Femur (tissue), 1 donor: Measurements from ENCODE around the gene CAMK4.

Experiments
- DNase-seq: peaks from one replicate; pipeline ENCODE4 v3.0.0-alpha.2; 2017

Gene CAMK4

DNA sequence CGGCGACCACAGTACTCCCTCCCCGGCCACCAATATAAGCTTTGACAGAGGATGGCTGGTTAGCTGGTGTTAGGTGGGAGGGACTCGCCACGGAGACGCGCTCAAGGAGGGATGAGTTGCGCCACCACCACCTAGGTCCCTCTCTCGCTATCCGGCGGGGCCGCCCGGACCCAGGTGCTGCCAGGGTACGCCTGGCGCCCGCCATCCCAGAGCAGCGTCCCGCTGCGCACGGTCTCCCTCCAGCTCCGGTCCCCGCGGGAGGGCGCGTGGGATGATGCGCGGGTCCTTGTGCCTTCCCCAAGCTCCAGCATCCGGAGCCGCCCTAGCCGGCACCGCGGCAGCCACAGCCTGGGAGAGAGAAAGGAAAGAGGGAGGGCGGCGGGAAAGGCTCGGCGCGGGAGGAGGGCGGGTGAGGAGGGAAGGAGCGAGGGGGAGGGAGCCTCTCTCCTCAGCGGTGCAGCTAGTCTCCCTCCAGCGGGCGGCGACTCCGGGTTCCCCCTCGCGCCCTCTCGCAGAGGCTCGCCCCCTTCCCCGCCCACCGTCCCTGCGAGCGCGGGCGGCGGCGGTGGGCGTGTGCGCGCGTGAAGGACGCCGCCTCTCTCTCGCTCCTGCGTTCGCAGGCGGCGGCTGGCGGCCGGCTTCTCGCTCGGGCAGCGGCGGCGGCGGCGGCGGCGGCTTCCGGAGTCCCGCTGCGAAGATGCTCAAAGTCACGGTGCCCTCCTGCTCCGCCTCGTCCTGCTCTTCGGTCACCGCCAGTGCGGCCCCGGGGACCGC, at the start of gene CAMK4:
TSS of gene CAMK4 (plus strand) at position 598 of the 774 bp plus-strand sequence. CDS start at position 698, 100 bp downstream.
- DNase-seq: peak; percentile 91

DNA sequence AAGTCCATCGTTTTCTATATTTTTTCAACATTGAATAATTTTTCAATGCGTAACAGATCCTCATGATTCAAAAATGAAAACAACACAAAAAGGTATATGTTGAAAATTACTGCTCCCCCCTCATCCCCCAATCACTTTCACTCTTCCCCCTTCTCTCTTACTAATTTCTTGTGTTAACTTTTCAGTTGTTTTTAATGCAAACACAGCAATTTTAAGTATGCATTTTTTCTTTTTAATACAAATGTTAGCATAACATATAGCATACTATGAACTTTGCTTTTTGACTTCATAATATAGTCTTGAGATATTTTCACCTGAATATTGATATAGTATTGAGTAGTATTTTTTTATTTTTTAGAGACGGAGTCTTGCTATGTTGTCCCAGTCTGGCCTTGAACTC, 41.1 kb upstream of the CAMK4 start:
- DNase-seq: no peak

DNA sequence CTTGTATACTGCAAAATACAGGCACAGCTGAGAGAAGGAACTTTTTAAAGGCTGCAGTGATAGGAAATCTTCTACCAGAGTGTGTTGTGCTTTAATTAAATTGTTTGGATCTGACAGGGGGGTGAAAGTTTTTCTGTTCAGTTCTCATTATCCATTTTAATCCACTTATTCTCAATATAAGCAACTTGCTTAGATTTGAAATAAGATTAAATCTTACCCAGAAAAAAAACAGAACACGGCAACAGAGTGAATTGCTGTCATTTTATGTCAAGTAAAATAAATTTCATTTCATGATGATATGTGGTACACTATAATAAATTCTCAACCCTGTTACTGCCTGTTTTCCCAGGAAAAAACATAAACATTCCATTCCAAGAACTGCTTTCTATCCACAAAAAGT, 37.1 kb upstream of the CAMK4 start:
- no peak for DNase-seq

DNA sequence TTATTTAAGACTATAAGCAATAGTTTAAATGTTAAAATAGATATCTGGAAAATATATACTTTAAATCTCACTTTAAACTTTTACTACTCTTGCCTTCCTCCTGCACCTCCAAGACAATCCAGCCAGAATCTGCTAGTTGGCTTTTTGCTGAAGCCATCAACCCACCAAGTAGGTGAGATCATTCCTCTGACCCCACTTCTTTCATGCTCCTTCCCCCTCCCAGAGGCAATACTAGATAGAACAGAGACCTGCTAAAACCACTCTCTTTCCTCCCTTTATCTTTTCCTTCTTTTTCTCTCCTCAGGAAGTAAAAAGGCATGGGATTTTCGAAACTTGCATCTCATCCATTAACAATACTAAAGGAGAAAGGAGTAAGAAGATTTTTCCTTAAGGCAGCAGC, 30.1 kb upstream of the CAMK4 start:
- DNase-seq: no peak

DNA sequence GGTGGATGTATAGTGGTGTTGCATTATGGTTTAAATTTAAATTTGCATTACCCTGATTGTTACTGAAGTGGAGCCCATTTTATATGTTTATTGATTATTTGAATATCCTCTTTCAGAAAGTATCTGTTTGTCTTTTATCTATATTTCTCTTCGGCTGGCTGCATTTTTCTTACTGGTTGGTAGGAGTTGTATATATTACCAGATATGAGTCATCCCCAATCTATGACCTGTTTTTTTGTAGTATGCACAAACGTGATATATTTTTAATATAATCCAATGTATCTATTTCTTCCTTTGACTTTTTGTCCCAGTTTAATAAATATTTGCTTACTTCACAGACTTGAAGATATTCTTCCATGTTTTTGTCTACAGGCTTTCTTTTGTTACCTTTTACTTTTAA, 29.3 kb upstream of the CAMK4 start:
- no peak for DNase-seq

DNA sequence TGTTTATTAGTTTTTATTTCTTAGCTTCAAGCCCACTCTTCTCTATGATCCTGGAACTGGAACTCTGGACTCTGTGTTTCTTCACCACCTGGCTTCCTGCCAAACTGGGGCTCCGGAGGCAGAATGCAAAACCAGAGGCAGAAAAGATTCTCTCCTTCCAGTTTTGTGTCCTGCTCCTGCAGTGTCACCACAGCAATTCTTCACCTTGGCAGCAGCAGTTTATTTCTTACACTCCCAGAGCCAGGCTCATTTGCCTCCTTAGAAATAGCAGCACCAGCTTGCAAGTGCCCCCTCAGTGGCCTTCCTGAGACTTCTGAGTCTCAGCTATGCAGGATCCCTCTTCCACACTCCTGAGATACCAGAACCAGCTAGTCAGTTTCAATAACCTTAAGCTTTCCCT, 26.7 kb upstream of the CAMK4 start:
- peak; percentile 18 for DNase-seq

DNA sequence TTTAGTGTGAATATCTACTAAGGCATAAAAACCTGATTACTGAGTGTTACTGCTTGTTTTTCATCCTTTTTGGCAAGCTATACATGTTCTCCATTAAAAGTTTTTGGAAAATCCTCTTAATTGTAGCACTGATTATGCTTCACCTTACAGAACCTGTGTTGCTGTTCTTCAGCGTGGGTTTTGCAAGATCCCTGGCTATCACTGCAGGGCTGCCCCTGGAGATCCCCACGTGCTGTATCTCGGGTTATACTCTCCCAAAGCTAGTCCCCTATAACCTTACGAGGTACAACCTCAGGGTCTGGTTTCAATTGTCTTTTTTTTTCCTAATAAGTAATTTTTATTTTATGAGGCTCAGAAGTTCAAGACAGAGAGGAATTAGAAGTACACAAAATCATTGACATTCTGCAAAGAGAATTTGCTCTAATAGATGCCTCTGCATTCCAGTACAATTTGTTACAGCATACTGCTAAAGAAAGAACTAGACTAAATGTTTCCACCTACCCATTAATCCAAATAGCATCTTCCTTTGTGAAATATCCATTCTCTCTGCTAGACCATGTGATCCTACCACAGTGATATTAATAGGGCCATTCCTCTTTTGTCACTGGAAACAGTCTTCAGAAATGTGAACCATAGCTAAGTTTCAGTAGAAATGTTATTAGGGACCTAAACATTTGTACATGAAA, 25.8 kb upstream of the CAMK4 start:
- DNase-seq: no peak

DNA sequence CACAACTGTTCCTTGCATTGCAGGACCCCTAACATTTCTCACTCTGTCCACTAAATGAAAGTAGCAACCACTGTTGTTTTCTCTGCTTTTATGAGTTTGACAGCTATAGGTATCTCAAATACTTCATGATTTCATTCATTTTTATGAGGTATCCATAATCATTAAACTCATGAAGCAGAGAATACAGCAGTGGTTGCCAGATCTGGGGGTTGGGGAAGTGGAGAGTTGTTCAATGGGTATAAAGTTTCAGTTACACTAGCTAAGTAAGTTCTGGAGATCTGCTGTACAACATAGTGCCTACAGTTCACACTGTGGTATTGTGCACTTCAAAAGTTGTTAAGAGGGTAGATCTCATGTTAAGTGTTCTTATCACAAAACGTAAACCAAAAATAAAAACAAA, 23.4 kb upstream of the CAMK4 start:
- DNase-seq: no peak

DNA sequence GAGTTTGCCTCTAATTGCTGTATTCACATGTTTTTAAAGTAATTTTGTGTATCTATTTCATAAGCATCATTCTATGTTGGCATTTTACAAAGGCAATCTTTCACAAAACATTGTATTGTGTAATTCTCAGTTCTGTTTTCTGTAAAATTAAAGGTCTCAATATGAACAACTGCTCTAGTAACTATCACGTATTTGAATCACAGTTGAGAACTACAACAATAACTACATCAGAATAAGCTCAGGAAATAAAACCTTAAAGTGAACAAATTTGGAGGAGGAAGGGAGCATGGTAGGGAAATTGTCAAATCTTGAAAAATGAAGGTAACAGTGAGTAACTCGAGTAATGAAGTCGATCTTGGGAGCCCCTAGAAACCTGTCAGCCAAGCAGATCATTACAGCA, 22.5 kb upstream of the CAMK4 start:
- no peak for DNase-seq

DNA sequence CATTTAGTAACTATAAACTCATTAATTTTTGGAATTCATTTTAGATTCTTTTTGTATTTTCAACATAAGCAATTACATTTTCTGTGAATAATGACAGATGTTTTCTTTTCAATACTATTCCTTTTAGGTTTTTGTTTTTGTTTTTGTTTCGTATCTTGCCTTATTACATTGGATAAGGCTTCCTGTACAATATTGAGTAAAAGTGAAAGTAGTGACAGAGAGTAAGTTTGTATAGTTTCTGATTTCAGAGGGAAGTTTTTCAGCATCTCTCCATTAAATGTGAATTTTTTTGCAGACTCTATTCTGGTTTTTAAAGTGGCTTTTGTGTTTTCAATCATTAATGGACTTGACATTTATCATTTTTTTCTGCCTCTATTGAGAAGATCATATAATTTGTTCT, 12.8 kb upstream of the CAMK4 start:
- no peak for DNase-seq

DNA sequence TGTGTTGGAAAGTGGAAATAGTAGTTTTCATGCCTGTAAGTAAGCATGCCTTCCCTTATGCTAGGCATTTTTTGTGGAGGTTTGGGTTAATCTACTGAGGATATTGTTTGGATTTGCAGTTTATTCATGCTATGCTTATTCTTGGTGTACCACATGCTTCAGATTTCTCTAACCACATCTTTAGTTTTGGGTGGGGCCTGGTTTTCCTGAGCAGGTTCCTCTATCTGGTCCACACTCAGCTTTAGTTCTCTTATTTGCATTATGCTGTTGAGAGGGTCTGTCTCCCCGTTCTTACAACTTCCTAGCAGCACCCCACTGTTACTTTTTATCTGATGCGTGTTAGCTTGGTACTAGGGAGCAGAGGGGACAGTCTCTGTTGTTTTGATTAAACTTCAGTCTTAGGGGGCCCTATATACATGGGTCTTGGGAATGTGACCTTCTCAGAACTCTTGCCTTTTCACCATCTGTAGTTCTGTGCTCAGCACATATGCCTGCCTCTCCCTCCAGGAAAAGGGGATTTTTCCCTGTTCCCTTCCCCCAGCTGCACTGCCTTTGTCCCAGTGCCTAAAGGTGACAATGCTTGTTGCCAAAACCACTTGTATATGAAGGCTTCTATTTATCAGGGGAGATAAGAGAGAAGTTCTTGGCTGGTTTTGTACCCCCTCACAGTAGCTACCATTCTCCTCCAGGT, 10.0 kb upstream of the CAMK4 start:
- DNase-seq: no peak

DNA sequence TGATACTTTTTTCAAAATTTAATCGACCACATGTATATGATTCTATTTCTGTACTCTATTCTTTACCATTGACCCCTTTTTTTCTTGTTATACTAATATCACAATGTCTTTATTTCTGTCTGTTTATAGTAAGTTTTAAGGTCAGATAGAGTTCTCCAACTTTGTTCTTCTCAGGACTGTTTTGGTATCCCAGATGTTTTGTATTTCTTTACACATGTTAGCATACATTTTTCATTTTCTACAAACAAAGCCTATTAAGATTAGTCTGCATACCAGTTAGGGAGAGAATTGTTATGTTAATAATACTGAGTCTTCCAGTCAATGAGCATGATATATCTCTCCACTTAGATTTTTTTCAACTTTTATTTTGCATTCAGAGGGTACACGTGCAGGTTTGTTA, 8.2 kb upstream of the CAMK4 start:
- no peak for DNase-seq

DNA sequence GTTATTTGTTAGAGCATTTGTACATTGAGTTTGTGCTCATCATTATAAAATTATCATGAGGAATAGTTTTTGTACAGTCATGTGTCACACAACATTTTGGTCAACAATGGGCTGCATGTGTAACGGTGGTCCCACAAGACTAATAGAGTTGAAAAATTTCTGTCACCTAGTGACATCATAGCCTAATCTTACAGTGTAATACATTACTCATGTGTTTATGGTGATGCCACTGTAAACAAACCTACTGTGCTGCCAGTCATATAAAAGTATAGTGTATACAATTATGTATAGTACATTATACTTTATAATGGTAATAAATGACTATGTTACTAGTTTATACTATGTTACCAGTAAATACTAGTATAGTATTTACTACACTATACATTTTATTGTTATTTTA, 3.0 kb upstream of the CAMK4 start:
- no peak for DNase-seq

DNA sequence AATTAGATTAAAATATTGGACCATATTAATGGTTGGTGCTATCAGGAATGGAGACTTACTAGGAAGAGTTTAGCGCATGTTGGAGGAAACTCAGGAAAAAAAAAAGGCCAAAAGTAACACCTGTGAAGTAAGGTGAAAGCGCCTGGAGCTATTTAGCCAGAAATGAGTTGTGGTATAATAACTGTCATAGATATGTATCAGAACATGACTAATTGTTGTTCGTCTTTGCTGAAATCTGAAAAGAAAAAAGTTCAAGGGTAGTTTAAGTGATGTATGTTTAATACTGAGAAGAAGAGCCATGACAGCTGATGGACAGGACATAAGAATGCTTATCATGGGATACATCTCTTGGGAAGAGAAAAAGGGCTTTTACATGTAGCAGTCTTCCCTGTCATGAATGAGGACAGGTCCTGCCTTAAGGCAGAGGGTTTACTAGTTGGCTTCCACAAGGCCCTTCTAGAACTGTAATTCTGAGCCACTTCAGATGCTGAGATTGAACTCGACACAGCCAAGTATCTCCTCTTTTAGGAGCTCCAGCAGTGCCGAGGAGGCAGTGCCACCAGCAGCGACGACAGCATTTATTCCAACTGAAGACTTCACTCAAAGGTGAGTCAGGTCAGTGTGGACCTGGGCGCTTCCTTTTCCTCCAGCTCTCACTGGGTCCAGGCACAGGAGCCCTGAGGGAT, 940 bp upstream of the CAMK4 start:
- DNase-seq: no peak

DNA sequence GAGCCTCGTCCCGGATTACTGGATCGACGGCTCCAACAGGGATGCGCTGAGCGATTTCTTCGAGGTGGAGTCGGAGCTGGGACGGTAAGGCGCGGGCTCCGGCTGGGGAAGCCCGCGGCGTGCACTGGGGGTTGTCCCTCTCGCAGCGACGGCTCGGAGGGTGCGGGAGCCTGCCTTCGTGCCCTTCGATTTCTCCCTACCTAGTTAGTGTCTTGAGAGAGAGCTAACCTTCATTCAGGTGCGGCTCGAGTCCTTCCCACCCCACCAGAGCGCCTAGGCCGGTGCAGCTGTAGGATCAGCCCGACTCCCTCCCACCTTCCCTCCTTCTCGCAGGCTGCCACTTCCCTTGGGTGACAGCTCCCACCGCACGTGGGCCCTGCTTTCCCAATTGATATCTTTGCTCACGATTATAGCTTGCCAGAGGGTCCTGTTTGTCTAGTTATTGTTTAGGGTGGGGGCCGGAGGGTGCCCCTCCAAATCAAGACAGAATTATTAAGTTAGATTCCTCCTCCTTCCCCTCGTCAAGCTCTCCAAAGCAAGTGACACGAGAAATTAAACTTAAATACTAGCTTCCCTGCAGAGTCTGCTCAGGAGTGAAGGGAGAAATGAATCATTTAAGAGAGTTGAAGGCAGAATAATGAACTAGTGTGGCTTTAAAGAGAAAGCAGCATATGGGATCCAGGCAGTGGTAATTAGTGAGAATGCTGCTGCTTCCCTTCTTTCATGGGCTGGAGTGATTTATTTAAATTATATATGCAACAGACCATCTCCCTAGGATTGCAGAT, 569 bp downstream of the CAMK4 start:
- DNase-seq: no peak

DNA sequence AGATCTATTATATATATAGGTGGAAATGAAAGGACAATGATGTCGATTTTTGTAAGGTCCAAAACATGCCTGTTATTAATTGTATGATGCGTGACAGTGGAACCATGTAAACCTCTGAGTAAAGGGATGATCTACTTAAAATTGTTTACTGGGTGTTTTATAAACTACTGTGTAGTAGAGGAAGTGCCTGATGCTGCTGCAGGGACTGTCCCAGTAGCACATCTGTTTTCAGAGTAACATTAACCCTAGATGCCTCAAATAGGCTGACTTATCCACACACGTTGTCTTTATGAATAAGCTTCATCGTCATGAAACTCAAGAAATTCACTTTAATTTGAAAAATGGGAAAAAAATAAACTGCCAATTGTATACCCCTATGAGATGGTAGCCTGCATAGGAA, 1.7 kb downstream of the CAMK4 start:
- no peak for DNase-seq

DNA sequence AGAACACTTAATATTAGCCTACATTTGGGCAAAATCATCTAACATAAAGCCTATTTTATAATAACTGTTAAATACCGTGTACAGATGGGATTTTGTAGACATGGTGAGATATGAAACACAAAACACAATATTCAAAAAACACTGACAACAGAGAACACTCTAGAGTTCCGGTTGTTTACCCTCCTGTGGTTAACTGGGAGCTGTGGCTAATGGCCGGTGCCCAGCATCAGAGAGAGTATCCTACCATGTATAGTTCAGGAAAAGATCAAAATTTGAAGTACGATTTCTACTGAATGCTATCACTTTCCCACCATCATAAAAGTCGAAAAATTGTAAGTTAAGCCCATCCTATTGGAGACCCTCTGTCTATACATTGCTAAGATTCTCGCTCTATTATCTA, 2.4 kb downstream of the CAMK4 start:
- DNase-seq: no peak

DNA sequence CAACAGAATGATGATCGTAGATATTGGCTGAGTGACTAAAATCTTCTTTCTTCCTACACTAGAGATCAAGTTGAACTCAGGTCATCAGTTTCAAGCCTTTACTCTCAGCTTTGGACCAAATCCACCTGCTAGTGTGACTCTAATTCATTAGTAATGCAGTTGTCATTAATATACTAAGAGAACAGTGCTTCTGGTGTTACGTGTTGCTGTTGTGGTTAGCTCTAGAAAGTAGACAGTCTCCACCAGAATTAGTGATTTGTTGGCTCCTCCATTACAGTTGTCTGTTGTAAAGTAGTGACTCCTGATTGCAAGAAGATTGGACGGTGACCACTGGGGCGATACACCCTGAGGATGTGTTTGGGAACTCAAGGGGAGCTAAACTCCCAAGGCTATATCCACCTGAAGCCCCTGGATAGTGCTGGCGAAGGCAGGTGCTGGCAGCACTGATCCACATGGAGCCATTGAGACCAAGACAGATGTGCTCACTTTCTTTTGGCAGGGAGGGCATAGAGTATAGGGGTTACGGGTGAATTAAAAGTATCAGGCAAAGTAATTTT, 3.1 kb downstream of the CAMK4 start:
- no peak for DNase-seq

DNA sequence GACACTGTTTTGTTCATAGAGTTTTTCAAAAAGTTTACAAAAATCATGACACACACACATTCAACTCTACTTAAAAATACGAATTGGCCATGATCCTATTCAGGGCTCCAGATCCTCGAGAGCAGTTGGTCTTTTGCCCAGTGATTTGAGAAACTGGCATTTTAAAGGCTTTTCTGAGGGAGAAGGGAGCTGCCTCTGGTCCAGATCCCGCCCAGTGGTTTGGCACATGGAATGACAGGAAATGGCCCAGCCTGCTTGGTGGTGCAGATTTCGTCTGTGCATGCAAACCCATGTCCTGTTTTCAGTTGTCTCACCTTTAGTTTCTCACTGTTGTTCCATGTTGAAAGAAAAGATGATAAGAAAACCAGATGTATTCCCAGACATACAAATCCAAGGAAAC, 3.6 kb downstream of the CAMK4 start:
- DNase-seq: peak; percentile 74

DNA sequence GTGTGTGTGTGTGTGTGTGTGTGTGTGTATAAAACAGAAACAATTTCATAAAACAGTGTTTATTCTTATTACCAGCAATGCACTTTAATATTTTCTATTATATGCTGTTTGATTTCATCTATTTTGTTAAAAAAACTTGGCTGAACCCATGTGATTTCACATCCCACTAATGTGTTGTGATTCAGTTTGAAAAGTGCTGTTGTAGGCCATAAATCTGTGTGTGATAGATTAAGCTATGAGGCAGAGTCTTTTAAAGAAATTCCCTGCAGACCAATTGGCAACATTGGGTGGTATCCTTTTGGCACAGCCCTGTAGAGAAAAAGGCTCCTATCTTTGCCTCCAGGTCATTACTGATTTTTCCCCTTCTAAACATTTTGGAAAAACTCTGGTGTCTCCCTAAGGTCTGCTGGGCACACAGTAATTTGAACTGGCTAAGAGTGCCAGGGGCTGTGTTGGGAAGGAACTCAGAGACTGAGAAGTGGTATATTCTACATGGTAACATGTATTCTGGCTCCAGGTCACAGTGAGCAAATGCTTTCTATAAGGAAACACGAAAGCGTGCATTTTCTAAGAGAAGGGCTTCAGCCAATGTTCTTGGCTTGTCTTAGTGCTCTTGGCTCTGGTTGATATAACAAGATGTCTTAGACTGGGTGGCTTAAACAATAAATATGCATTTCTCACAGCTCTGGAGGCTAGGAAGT, 4.5 kb downstream of the CAMK4 start:
- peak; percentile 22 for DNase-seq

DNA sequence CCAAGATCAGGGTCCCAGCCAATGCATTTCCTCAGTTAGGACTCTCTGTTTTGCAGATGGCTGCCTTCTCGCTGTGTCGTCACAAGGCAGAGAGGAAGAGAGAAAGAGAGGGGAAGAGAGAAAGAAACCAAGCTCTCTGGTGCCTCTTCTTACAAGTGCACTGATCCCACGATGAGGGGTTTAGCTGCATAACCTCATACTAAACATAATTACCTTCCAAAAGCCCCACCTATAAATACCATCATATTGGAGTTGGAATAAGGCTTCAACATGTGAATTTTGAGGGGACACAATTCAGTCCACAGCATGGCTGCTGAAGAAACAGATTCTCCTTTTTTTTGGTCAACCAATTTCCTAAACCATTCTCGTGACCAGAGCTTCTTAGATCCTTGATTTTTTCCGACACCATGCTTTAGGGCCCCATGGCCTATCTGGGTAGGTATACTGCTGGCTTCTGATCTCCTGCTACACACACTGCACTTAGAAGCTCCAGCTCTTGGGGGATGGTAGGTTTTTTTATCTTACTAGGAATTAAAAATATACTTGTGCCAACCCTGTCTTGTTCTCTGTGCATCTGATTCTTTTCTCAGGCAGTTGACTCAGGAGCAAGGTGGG, 5.1 kb downstream of the CAMK4 start:
- DNase-seq: no peak
